Mesendoderm (in vitro differentiated cells): ENCODE data around the gene OAS3.

Experiments used
- DNase-seq: peaks from one replicate; pipeline ENCODE4 v3.0.0; 2013
- H2AK5ac ChIP-seq: 2 replicates; pipeline ENCODE4 v1.6.1; 2013; ENCODE audit warnings: low read length, inconsistent platforms
- H2BK120ac ChIP-seq: 2 replicates; pipeline ENCODE4 v1.6.1; 2013; ENCODE audit warnings: low read depth, mild to moderate bottlenecking, low read length, moderate library complexity, mixed read lengths
- H2BK15ac ChIP-seq: replicated peaks from 2 replicates; pipeline ENCODE4 v1.6.1; 2013; ENCODE audit warnings: low read depth, mild to moderate bottlenecking, moderate library complexity
- H2BK5ac ChIP-seq: 2 replicates; pipeline ENCODE4 v1.6.1; 2013; ENCODE audit warnings: low read length, inconsistent platforms
- H3K18ac ChIP-seq: 2 replicates; pipeline ENCODE4 v1.6.1; 2013; ENCODE audit warnings: mild to moderate bottlenecking, low read length, mixed read lengths
- H3K23ac ChIP-seq: one replicate; pipeline ENCODE4 v1.6.1; 2013; ENCODE audit warnings: low read length
- H3K27ac ChIP-seq: 2 replicates; pipeline ENCODE4 v1.5.1; 2013; ENCODE audit warnings: low read depth, mild to moderate bottlenecking, inconsistent platforms, low read length, moderate library complexity
- H3K27me3 ChIP-seq: 2 replicates; pipeline ENCODE4 v1.6.1; 2013; ENCODE audit warnings: low read length, control low read depth, mild to moderate bottlenecking, inconsistent platforms; ENCODE audit not compliant: insufficient read depth, poor library complexity
- H3K36me3 ChIP-seq: 2 replicates; pipeline ENCODE4 v1.6.1; 2013; ENCODE audit warnings: low read length, inconsistent platforms; ENCODE audit not compliant: control insufficient read depth, insufficient read depth
- H3K4ac ChIP-seq: one replicate; pipeline ENCODE4 v1.6.1; 2013; ENCODE audit warnings: low read depth, mild to moderate bottlenecking, low read length, moderate library complexity
- H3K4me1 ChIP-seq: 2 replicates; pipeline ENCODE4 v1.6.1; 2013; ENCODE audit warnings: low read depth, low read length, inconsistent platforms; ENCODE audit not compliant: control insufficient read depth
- H3K4me2 ChIP-seq: 2 replicates; pipeline ENCODE4 v1.6.1; 2013; ENCODE audit warnings: low read length
- H3K4me3 ChIP-seq: 2 replicates; pipeline ENCODE4 v1.5.1; 2013; ENCODE audit warnings: mild to moderate bottlenecking, low read length
- H3K56ac ChIP-seq: one replicate; pipeline ENCODE4 v1.6.1; 2013; ENCODE audit warnings: low read length
- H3K79me1 ChIP-seq: 2 replicates; pipeline ENCODE4 v1.6.1; 2013; ENCODE audit warnings: low read length, inconsistent platforms
- H3K79me2 ChIP-seq: 2 replicates; pipeline ENCODE4 v1.6.1; 2013; ENCODE audit warnings: mild to moderate bottlenecking, low read length; ENCODE audit not compliant: control insufficient read depth, insufficient read depth
- H3K9ac ChIP-seq: 2 replicates; pipeline ENCODE4 v1.6.1; 2013; ENCODE audit warnings: low read length, inconsistent platforms
- H4K5ac ChIP-seq: one replicate; pipeline ENCODE4 v1.6.1; 2013; ENCODE audit warnings: low read length
- H4K8ac ChIP-seq: one replicate; pipeline ENCODE4 v1.6.1; 2013; ENCODE audit warnings: low read depth, mild to moderate bottlenecking, control low read depth, low read length, moderate library complexity
- WGBS: extraction: QIAGEN DNeasy Blood & Tissue Kit; methylation state at CpG from one replicate; pipeline ENCODE4 v1.1.7; 2013; ENCODE audit warnings: low lambda C conversion rate, missing lambda C conversion rate; ENCODE audit not compliant: insufficient coverage; ENCODE audit errors: extremely low coverage; 5-methylcytosine and 5-hydroxymethylcytosine counted together

Gene OAS3

DNA sequence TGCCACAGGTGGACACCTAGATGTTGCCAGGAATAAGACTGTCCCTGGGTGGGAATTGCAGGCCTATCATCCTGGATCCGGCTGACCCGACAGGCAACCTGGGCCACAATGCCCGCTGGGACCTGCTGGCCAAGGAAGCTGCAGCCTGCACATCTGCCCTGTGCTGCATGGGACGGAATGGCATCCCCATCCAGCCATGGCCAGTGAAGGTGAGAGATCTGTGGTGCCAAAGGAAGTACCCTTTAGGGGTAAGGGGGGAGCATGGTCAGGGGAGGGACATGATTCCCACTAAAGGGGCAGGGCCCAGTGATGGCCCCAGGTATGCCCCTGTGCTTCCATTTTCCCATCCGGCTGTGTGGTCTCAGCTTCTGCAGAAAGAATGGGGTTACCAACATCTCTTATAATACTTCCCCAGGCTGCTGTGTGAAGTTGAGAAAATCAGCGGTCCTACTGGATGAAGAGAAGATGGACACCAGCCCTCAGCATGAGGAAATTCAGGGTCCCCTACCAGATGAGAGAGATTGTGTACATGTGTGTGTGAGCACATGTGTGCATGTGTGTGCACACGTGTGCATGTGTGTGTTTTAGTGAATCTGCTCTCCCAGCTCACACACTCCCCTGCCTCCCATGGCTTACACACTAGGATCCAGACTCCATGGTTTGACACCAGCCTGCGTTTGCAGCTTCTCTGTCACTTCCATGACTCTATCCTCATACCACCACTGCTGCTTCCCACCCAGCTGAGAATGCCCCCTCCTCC lies 31.5 kb downstream of the OAS3 start:
- no peak for DNase-seq

DNA sequence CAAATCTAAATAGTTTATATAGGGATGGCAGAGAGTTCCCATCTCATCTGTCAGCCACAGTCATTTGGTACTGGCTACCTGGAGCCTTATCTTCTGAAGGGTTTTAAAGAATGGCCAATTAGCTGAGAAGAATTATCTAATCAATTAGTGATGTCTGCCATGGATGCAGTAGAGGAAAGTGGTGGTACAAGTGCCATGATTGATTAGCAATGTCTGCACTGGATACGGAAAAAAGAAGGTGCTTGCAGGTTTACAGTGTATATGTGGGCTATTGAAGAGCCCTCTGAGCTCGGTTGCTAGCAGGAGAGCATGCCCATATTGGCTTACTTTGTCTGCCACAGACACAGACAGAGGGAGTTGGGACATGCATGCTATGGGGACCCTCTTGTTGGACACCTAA lies 32.1 kb downstream of the OAS3 start:
- no peak overlapping the region for H3K4me2 ChIP-seq
- WGBS: no CpG with 5 or more reads among the region's 2 CpGs
- no peak overlapping the region for H3K23ac ChIP-seq
- H3K18ac ChIP-seq: no peak overlapping the region
- H3K4me3 ChIP-seq: no peak overlapping the region
- H3K4ac ChIP-seq: no peak overlapping the region
- H3K79me2 ChIP-seq: no peaks in the 10 kb centered on the region
- H2BK15ac ChIP-seq: no peak overlapping the region
- no peak overlapping the region for H2BK120ac ChIP-seq
- H3K56ac ChIP-seq: no peak overlapping the region
- no peaks in the 10 kb centered on the region for H3K79me1 ChIP-seq
- H3K36me3 ChIP-seq: no peaks in the 10 kb centered on the region
- H4K5ac ChIP-seq: no peak overlapping the region
- no peaks in the 10 kb centered on the region for H3K4me1 ChIP-seq
- DNase-seq: no peak
- no peak overlapping the region for H3K9ac ChIP-seq
- no peaks in the 10 kb centered on the region for H3K27me3 ChIP-seq
- H4K8ac ChIP-seq: no peak overlapping the region
- H2AK5ac ChIP-seq: no peak overlapping the region
- no peak overlapping the region for H2BK5ac ChIP-seq
- no peak overlapping the region for H3K27ac ChIP-seq

More for the DNA sequence above, 31.5 kb downstream of the OAS3 start:
- H3K36me3 ChIP-seq: no peaks in the 10 kb centered on the region
- no peak overlapping the region for H3K27ac ChIP-seq
- no peak overlapping the region for H2AK5ac ChIP-seq
- no peak overlapping the region for H3K18ac ChIP-seq
- no peak overlapping the region for H3K4ac ChIP-seq
- WGBS: no CpG with 5 or more reads among the region's 8 CpGs
- H4K5ac ChIP-seq: no peak overlapping the region
- H2BK15ac ChIP-seq: no peak overlapping the region
- no peak overlapping the region for H3K4me3 ChIP-seq
- H2BK120ac ChIP-seq: no peak overlapping the region
- H4K8ac ChIP-seq: no peak overlapping the region
- H3K4me2 ChIP-seq: no peak overlapping the region
- no peak overlapping the region for H3K23ac ChIP-seq
- no peaks in the 10 kb centered on the region for H3K4me1 ChIP-seq
- no peaks in the 10 kb centered on the region for H3K79me1 ChIP-seq
- H2BK5ac ChIP-seq: no peak overlapping the region
- no peaks in the 10 kb centered on the region for H3K79me2 ChIP-seq
- no peaks in the 10 kb centered on the region for H3K27me3 ChIP-seq
- H3K56ac ChIP-seq: no peak overlapping the region
- no peak overlapping the region for H3K9ac ChIP-seq

DNA sequence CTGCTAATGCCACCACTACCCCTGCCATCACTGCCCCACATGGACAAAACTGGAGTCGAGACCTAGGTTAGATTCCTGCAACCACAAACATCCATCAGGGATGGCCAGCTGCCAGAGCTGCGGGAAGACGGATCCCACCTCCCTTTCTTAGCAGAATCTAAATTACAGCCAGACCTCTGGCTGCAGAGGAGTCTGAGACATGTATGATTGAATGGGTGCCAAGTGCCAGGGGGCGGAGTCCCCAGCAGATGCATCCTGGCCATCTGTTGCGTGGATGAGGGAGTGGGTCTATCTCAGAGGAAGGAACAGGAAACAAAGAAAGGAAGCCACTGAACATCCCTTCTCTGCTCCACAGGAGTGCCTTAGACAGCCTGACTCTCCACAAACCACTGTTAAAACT lies 33.0 kb downstream of the OAS3 start:
- no peak overlapping the region for H2BK120ac ChIP-seq
- H3K27ac ChIP-seq: no peak overlapping the region
- H2AK5ac ChIP-seq: no peak overlapping the region
- no peak overlapping the region for H3K23ac ChIP-seq
- H3K4me2 ChIP-seq: no peak overlapping the region
- WGBS: no CpG with 5 or more reads among the region's 5 CpGs
- no peaks in the 10 kb centered on the region for H3K79me2 ChIP-seq
- H4K8ac ChIP-seq: no peak overlapping the region
- no peak overlapping the region for H3K56ac ChIP-seq
- H4K5ac ChIP-seq: no peak overlapping the region
- no peak overlapping the region for H3K4me3 ChIP-seq
- H3K18ac ChIP-seq: no peak overlapping the region
- no peaks in the 10 kb centered on the region for H3K36me3 ChIP-seq
- no peak for DNase-seq
- no peak overlapping the region for H3K9ac ChIP-seq
- H3K27me3 ChIP-seq: no peaks in the 10 kb centered on the region
- no peaks in the 10 kb centered on the region for H3K4me1 ChIP-seq
- H3K79me1 ChIP-seq: no peaks in the 10 kb centered on the region
- no peak overlapping the region for H2BK15ac ChIP-seq
- H2BK5ac ChIP-seq: no peak overlapping the region
- no peak overlapping the region for H3K4ac ChIP-seq

DNA sequence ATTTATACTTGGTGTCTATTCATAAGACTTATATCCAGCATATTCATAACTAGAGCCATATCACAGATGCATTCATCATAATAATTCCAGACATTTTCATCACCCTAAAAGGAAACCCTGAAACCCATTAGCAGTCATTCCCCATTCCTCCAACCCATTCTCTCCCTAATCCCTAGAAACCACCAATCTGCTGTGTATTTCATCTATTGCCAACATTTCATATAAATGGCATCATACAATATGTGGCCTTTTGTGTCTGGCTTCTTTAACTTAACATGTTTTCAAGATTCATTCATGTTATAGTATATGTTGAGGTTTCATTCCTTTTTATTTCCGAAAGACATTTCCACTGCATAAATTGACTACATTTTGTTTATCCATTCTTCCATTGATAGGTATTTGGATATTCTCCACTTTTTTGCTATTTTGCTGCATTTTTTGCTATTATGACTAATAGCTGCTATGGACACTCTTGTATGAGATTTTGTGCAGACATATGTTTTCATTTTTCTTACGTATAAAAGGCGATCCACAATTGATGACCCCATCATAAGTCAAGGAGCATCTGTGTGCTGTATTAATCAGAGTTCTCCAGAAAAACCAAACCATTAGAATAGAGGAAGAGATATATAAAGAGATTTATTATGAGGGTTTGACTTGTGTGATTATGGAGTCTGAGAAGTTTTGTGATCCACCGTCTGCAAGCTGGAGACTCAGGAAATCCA lies 34.9 kb downstream of the OAS3 start:
- H3K36me3 ChIP-seq: no peaks in the 10 kb centered on the region
- H4K8ac ChIP-seq: no peak overlapping the region
- no peak overlapping the region for H2BK5ac ChIP-seq
- H2AK5ac ChIP-seq: no peak overlapping the region
- no peaks in the 10 kb centered on the region for H3K79me1 ChIP-seq
- H3K27me3 ChIP-seq: no peaks in the 10 kb centered on the region
- H3K4me2 ChIP-seq: no peak overlapping the region
- WGBS: no CpG with 5 or more reads among the region's 4 CpGs
- H3K4ac ChIP-seq: no peak overlapping the region
- H3K4me3 ChIP-seq: no peak overlapping the region
- H3K27ac ChIP-seq: no peak overlapping the region
- H3K18ac ChIP-seq: no peak overlapping the region
- no peaks in the 10 kb centered on the region for H3K4me1 ChIP-seq
- H3K56ac ChIP-seq: no peak overlapping the region
- H2BK120ac ChIP-seq: no peak overlapping the region
- DNase-seq: no peak
- no peak overlapping the region for H3K23ac ChIP-seq
- H3K79me2 ChIP-seq: no peaks in the 10 kb centered on the region
- H2BK15ac ChIP-seq: no peak overlapping the region
- no peak overlapping the region for H3K9ac ChIP-seq
- H4K5ac ChIP-seq: no peak overlapping the region

DNA sequence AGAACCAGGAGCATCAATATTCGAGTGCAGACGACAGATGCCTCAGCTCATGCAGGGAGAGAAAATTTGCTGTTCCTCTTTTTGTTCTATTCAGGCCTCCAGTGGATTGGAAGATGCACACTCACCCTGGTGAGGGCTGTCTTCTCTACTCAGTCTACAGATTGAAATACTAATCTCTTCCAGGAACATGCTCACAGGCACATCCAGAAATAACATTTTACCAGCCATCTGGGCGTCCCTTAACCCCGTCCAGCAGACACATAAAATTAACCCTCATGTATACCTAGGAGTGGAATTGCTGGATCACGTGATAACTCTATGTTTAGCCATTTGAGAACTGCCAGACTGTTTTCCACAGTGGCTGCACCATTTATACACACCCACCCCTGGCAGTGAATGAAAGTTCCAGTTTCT lies 35.6 kb downstream of the OAS3 start:
- H2BK15ac ChIP-seq: no peak overlapping the region
- no peak overlapping the region for H2AK5ac ChIP-seq
- no peak overlapping the region for H3K4ac ChIP-seq
- H3K36me3 ChIP-seq: no peaks in the 10 kb centered on the region
- DNase-seq: no peak
- no peak overlapping the region for H4K8ac ChIP-seq
- H3K27ac ChIP-seq: no peak overlapping the region
- no peak overlapping the region for H3K4me2 ChIP-seq
- no peak overlapping the region for H3K18ac ChIP-seq
- no peak overlapping the region for H2BK5ac ChIP-seq
- no CpG with 5 or more reads among the region's 5 CpGs for WGBS
- H3K56ac ChIP-seq: no peak overlapping the region
- no peaks in the 10 kb centered on the region for H3K79me2 ChIP-seq
- H3K79me1 ChIP-seq: no peaks in the 10 kb centered on the region
- H3K9ac ChIP-seq: no peak overlapping the region
- no peak overlapping the region for H3K23ac ChIP-seq
- no peak overlapping the region for H4K5ac ChIP-seq
- no peak overlapping the region for H2BK120ac ChIP-seq
- no peaks in the 10 kb centered on the region for H3K27me3 ChIP-seq
- no peak overlapping the region for H3K4me3 ChIP-seq
- H3K4me1 ChIP-seq: no peaks in the 10 kb centered on the region
